AG09319 (cell line): ENCODE measurements around the gene MCM10.

Experiments
- DNase-seq: peaks from one replicate; pipeline ENCODE4 v3.0.0-alpha.2; 2010; ENCODE audit warnings: low read depth; ENCODE audit errors: extremely low read depth
- TF ChIP-seq, protein P1 (sequence below): IDR thresholded peaks from 2 replicates; pipeline ENCODE4 v1.5.1; 2011; ENCODE audit warnings: low read depth, mild to moderate bottlenecking, inconsistent platforms, low read length, moderate library complexity

Gene MCM10

DNA sequence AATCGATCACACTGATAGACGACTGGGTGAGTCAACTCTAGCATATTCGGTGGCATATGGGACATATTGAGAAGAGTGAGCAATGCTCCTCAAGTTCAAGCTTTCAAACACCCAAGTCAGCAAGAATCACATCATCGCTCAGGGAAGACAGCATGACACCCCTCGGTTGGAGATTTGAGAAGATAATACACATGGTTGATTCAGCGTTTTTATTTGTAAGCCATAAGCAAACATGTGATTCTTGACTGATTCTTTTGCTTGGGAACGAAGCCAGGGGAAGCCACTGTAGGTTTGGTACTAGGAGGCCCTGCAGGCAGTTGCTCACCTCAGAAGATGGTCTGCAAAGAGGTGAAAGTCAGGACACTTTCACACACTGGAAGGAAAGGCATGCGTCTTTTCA lies 60.2 kb downstream of the MCM10 start:
- TF ChIP-seq, protein P1, sequence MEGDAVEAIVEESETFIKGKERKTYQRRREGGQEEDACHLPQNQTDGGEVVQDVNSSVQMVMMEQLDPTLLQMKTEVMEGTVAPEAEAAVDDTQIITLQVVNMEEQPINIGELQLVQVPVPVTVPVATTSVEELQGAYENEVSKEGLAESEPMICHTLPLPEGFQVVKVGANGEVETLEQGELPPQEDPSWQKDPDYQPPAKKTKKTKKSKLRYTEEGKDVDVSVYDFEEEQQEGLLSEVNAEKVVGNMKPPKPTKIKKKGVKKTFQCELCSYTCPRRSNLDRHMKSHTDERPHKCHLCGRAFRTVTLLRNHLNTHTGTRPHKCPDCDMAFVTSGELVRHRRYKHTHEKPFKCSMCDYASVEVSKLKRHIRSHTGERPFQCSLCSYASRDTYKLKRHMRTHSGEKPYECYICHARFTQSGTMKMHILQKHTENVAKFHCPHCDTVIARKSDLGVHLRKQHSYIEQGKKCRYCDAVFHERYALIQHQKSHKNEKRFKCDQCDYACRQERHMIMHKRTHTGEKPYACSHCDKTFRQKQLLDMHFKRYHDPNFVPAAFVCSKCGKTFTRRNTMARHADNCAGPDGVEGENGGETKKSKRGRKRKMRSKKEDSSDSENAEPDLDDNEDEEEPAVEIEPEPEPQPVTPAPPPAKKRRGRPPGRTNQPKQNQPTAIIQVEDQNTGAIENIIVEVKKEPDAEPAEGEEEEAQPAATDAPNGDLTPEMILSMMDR = no peak

DNA sequence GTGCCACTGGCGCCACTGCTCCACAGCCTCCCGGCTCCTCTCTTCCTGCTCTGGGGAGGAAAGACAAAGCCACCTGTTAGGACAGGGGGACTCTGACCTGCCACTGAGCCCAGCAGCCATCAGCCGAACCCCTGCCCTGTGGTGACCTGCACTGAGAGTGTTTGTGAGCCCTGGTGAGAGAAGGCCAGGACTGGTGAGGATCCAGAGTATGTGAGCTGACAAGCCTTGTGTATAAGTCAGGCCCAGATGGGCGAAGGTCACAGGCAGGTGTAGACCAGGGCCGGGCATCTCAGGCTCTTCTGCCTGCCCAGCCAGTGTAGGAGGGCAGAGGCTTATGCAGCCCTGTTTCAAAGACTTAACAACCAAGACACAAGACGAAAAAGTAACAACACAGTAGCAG lies 60.8 kb downstream of the MCM10 start:
- no peak for DNase-seq
- TF ChIP-seq, protein P1 = no peak

More for the DNA sequence above, 60.2 kb downstream of the MCM10 start:
- DNase-seq = no peak

DNA sequence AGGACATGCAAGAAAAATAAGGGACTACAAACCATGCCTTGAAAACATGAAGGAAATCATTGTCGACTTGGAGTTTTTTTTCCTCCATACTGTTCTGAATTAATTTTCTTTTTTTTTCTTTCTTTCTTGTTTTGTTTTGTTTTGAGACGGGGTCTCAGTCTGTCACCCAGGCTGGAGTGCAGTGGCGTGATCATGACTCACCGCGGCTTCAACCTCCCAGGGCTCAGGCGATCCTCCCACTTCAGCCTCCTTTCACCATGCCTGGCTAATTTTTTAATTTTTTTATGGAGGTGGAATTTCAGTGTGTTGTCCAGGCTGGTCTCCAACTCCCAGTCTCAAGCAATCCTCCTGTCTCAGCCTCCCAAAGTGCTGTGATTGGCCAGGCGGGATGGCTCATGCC lies 61.2 kb downstream of the MCM10 start:
- TF ChIP-seq, protein P1 = no peak
- DNase-seq = no peak

DNA sequence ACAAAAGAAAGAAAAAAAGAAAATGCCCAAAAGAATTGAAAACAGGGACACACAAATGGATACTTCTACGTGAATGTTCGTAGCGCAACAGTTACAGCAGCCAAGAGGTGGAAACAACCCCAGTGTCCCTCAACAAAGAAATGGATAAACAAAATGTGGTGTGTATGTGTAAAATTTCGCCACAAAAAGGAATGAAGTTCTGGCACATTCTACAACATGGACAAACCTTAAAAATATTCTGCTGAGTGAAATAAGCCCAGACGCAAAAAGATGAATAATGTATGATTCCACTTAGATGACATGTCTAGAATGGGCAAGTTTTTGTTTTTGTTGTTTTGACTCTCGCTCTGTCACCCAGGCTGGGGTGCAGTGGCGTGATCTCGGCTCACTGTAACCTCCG lies 61.9 kb downstream of the MCM10 start:
- DNase-seq = no peak

DNA sequence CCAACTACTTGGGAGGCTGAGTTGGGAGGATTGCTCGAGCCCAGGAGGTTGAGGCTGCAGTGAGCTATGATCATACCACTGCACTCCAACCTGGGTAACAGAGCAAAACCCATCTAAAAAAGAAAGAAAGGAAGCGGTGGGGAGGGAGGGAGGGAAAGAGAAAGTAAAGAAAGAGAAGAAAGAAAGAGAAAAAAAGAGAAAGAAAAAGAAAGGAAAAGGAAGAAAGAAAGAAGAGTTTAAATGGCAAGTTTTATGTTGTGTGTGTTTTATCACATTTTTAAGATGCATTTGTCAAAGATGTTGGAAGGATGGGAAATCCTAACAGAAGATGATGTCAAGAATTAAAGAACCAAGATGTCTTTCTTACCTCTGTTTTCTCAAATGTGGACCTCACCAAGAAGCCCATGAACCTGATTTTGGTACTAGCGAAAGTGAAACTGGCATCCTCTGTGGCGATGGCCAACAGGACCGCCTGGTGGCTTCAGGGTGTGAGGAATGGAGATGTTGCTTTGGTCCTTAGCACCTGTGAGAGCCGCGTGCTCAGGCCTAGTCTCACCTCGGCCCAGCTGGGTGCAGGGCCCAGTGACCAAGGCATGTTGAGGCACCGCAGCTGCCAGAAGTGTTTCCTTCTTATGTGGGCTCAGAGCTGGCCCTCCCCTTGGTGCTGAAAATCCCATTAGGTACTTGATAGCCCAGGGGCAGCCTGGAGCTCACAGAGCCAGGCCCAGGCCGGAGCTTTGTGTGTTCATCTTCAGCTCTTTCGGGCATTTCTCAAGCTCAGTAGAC lies 63.0 kb downstream of the MCM10 start:
- no peak for DNase-seq
- TF ChIP-seq, protein P1 = no peak

More for the DNA sequence above, 61.9 kb downstream of the MCM10 start:
- TF ChIP-seq, protein P1 = no peak

DNA sequence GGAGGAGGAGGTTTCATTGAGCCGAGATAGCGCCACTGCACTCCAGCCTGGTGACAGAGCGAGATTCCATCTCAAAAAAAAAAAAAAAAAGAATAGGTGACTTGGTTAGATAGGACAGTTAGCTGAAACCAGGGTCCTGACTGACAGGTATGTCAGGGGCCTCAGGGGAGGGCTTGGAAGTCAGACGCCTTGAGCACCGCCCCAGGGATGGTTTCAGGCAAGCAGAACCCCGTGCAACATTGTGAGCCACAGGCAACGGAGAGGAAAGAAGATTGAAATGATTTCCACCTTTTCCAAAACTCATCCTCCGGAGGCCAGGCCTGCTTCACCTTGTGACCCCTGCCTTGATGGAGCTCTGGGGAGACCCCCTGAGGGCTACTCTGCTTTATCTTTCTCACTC lies 64.2 kb downstream of the MCM10 start:
- DNase-seq = no peak
- TF ChIP-seq, protein P1 = no peak

DNA sequence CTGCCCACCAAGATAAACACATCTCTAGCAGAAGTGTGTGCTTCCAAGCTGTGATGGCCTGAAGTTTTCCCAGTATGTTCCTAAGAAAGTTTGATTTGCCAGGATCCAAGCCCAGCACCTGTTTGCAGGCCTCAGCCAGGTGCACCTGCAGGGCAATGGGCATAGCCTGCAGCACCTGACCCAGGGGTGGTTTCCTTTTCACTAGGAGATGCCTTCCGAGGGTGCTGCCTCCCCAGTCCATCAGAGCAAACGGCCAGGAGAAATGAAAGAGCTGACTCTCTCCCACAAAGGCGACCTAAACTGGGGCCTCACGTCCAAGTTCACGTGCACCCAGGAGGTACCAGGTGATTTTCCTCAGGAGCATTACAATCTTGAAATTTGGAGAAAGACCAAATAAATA lies 65.7 kb downstream of the MCM10 start:
- TF ChIP-seq, protein P1 = no peak
- DNase-seq = no peak
